Urinary bladder (tissue), 4 donors: ENCODE measurements around the gene GPRIN3. TPM values are rescaled to one million over a fixed set of nuclear protein-coding genes. Genes with fewer than 3 reads are reported as not detected.
"Not testable (repeated sequence)": the region's sequence is repeated elsewhere in the genome, so short reads cannot be mapped to it uniquely, and the experiment has no call there.

Source experiments
- DNase-seq: peaks from one replicate; pipeline ENCODE4 v3.0.0-alpha.2; 2015; ENCODE audit errors: extremely low spot score
- H3K27ac ChIP-seq: one replicate; pipeline ENCODE4 v1.5.1; 2013; ENCODE audit warnings: low read depth, mild to moderate bottlenecking, moderate library complexity
- H3K36me3 ChIP-seq: one replicate; pipeline ENCODE4 v1.6.1; 2013; ENCODE audit warnings: mild to moderate bottlenecking, moderate library complexity; ENCODE audit not compliant: insufficient read depth
- H3K4me1 ChIP-seq: one replicate; pipeline ENCODE4 v1.6.1; 2013; ENCODE audit warnings: mild to moderate bottlenecking, moderate library complexity; ENCODE audit not compliant: insufficient read depth
- H3K4me3 ChIP-seq: one replicate; pipeline ENCODE4 v1.5.1; 2013; ENCODE audit warnings: low read depth, low read length
- WGBS: extraction: QIAGEN DNeasy Blood & Tissue Kit; methylation state at CpG from one replicate; pipeline ENCODE4 v1.1.7; 2013; 5-methylcytosine and 5-hydroxymethylcytosine counted together
- polyA plus RNA-seq: library from polyadenylated mRNA; stranded (reverse); fragments of 200-250 nt; gene quantifications from one replicate; pipeline ENCODE4 v1.2.3, GENCODE V29; 2013
- total RNA-seq: library from RNA; depleted of rRNA; stranded (reverse); fragments of >200 nt; gene quantifications from one replicate; pipeline ENCODE4 v1.2.3, GENCODE V29; 2014
- donor health status: healthy with polysubstance abuse.
- donor health status: healthy.

GPRIN3 gene
- total and polyA plus RNA-seq, 2 donors: 0.66 to 7.2 TPM

GRCh38 chr4:89254847-89255246 is 52.8 kb downstream of the GPRIN3 start:
- H3K4me3 ChIP-seq: no peak overlapping the region
- no peaks in the 10 kb centered on the region for H3K4me1 ChIP-seq
- no peak for DNase-seq
- H3K27ac ChIP-seq: no peak overlapping the region
- H3K36me3 ChIP-seq: no peaks in the 10 kb centered on the region
- 11% methylated on average over 3 of the region's 3 CpGs for WGBS

- WGBS: 81% methylated on average over 4 of the region's 4 CpGs
Observed at GRCh38 chr4:89254347-89254746, 53.3 kb downstream of the GPRIN3 start.

GRCh38 chr4:89253935-89254334 is 53.7 kb downstream of the GPRIN3 start:
- WGBS: 92% methylated on average over 1 of the region's 1 CpG
- DNase-seq: no peak
- no peak overlapping the region for H3K4me3 ChIP-seq
- H3K4me1 ChIP-seq: no peaks in the 10 kb centered on the region
- H3K36me3 ChIP-seq: no peaks in the 10 kb centered on the region
- H3K27ac ChIP-seq: no peak overlapping the region

More at GRCh38 chr4:89254347-89254746, 53.3 kb downstream of the GPRIN3 start:
- H3K27ac ChIP-seq, H3K4me1 ChIP-seq, H3K36me3 ChIP-seq, DNase-seq, H3K4me3 ChIP-seq: not testable (repeated sequence)

- 52% methylated on average over 4 of the region's 4 CpGs for WGBS
Observed at GRCh38 chr4:89253311-89253710, 54.3 kb downstream of the GPRIN3 start.

GRCh38 chr4:89251396-89251795 is 56.2 kb downstream of the GPRIN3 start:
- no peak for DNase-seq
- H3K4me3 ChIP-seq: no peak overlapping the region
- no peaks in the 10 kb centered on the region for H3K4me1 ChIP-seq
- no peaks in the 10 kb centered on the region for H3K36me3 ChIP-seq
- H3K27ac ChIP-seq: no peak overlapping the region

More at GRCh38 chr4:89253311-89253710, 54.3 kb downstream of the GPRIN3 start:
- no peak for DNase-seq
- no peak overlapping the region for H3K27ac ChIP-seq
- H3K36me3 ChIP-seq: no peaks in the 10 kb centered on the region
- no peaks in the 10 kb centered on the region for H3K4me1 ChIP-seq
- no peak overlapping the region for H3K4me3 ChIP-seq

GRCh38 chr4:89249716-89250361 is 57.8 kb downstream of the GPRIN3 start:
- WGBS: 92% methylated on average over 13 of the region's 13 CpGs
- no peak overlapping the region for H3K4me3 ChIP-seq
- H3K36me3 ChIP-seq: no peaks in the 10 kb centered on the region
- no peak overlapping the region for H3K27ac ChIP-seq
- no peaks in the 10 kb centered on the region for H3K4me1 ChIP-seq
- no peak for DNase-seq

GRCh38 chr4:89249313-89249712 is 58.3 kb downstream of the GPRIN3 start:
- Histone ChIP-seq H3K36me3 (no peaks in the 10 kb centered on the region), H3K4me3 (no peak overlapping the region), H3K27ac (no peak overlapping the region), H3K4me1 (no peaks in the 10 kb centered on the region)
- no peak for DNase-seq
- 79% methylated on average over 2 of the region's 2 CpGs for WGBS

- 87% methylated on average over 11 of the region's 11 CpGs for WGBS
- Histone ChIP-seq H3K27ac (no peak overlapping the region), H3K36me3 (no peaks in the 10 kb centered on the region), H3K4me3 (no peak overlapping the region), H3K4me1 (no peaks in the 10 kb centered on the region)
- DNase-seq: no peak
Observed at GRCh38 chr4:89248879-89249281, 58.7 kb downstream of the GPRIN3 start.

GRCh38 chr4:89247951-89248350 is 59.6 kb downstream of the GPRIN3 start:
- no peak overlapping the region for H3K4me3 ChIP-seq
- 85% methylated on average over 13 of the region's 13 CpGs for WGBS
- no peak overlapping the region for H3K27ac ChIP-seq

GRCh38 chr4:89245459-89245858 is 62.1 kb downstream of the GPRIN3 start:
- WGBS: 74% methylated on average over 2 of the region's 2 CpGs
- no peak for DNase-seq
- no peak overlapping the region for H3K27ac ChIP-seq
- no peaks in the 10 kb centered on the region for H3K4me1 ChIP-seq
- H3K36me3 ChIP-seq: no peaks in the 10 kb centered on the region
- no peak overlapping the region for H3K4me3 ChIP-seq

More at GRCh38 chr4:89247951-89248350, 59.6 kb downstream of the GPRIN3 start:
- Histone ChIP-seq H3K4me1 (no peaks in the 10 kb centered on the region), H3K36me3 (no peaks in the 10 kb centered on the region)
- DNase-seq: no peak

- no peaks in the 10 kb centered on the region for H3K36me3 ChIP-seq
- no peak overlapping the region for H3K4me3 ChIP-seq
- no peak for DNase-seq
- no peaks in the 10 kb centered on the region for H3K4me1 ChIP-seq
- H3K27ac ChIP-seq: no peak overlapping the region
Observed at GRCh38 chr4:89243733-89244252, 63.8 kb downstream of the GPRIN3 start.

GRCh38 chr4:89242864-89243732 is 64.5 kb downstream of the GPRIN3 start:
- Histone ChIP-seq H3K36me3 (no peaks in the 10 kb centered on the region), H3K4me1 (no peaks in the 10 kb centered on the region), H3K27ac (no peak overlapping the region), H3K4me3 (no peak overlapping the region)
- 42% methylated on average over 5 of the region's 5 CpGs for WGBS
- no peak for DNase-seq

- H3K27ac ChIP-seq: no peak overlapping the region
- no peak overlapping the region for H3K4me3 ChIP-seq
- H3K36me3 ChIP-seq: no peaks in the 10 kb centered on the region
- DNase-seq: no peak
- no peaks in the 10 kb centered on the region for H3K4me1 ChIP-seq
- 66% methylated on average over 2 of the region's 2 CpGs for WGBS
Observed at GRCh38 chr4:89242216-89242615, 65.4 kb downstream of the GPRIN3 start.

- no peaks in the 10 kb centered on the region for H3K4me1 ChIP-seq
- 90% methylated on average over 3 of the region's 3 CpGs for WGBS
- H3K27ac ChIP-seq: no peak overlapping the region
- DNase-seq: no peak
- no peaks in the 10 kb centered on the region for H3K36me3 ChIP-seq
- H3K4me3 ChIP-seq: no peak overlapping the region
Observed at GRCh38 chr4:89230271-89230670, 77.3 kb downstream of the GPRIN3 start.
